Gastroesophageal sphincter (tissue), 4 donors: ENCODE data around the gene ACOXL. TPM values are rescaled to one million over a fixed set of nuclear protein-coding genes. Genes with fewer than 3 reads are reported as not detected.
A peak's percentile ranks its signal among the peaks of the same experiment; 100 is the strongest.

Experiments
- ATAC-seq: fragments of 150-250 bp; one replicate; pipeline ENCODE4 v1.9.1; 2016; ENCODE audit warnings: mild to moderate bottlenecking, moderate library complexity
- H3K27ac ChIP-seq, 4 donors: fragments of 200-600 bp; sonication (generic) in 3 of 4; 1 replicate in 3 of 4; 2 replicates in 1 of 4; pipeline ENCODE4 v1.5.1; 2016 to 2019
- H3K27me3 ChIP-seq: fragments of 200-600 bp; sonication (generic); one replicate; pipeline ENCODE4 v1.5.1; 2019
- H3K36me3 ChIP-seq, 2 donors: fragments of 200-600 bp; sonication (generic); one replicate each; pipeline ENCODE4 v1.5.1; 2019; ENCODE audit warnings: control low read depth in 1 of 2
- H3K4me1 ChIP-seq, 3 donors: fragments of 200-600 bp; sonication (generic); 1 replicate in 2 of 3; 2 replicates in 1 of 3; pipeline ENCODE4 v1.5.1; 2016 to 2019; ENCODE audit warnings: control low read depth in 2 of 3
- H3K4me3 ChIP-seq, 2 donors: fragments of 200-600 bp; sonication (generic); one replicate each; pipeline ENCODE4 v1.5.1; 2019; ENCODE audit warnings: mild to moderate bottlenecking in 1 of 2, moderate library complexity in 1 of 2
- H3K9me3 ChIP-seq, 3 donors: fragments of 200-600 bp; sonication (generic); one replicate each; pipeline ENCODE4 v1.5.1; 2017 to 2019; ENCODE audit warnings: control low read depth in 2 of 3
- CTCF ChIP-seq, 4 experiments: fragments of 200-600 bp in 2 of 4; fragments of 450-650 bp in 2 of 4; sonication (generic) in 1 of 4; IDR thresholded peaks; one replicate each; pipeline ENCODE4 v1.5.1; 2017 to 2019; ENCODE audit warnings: antibody characterized with exemption in 4 of 4, mild to moderate bottlenecking in 2 of 4, moderate library complexity in 2 of 4
- EP300 ChIP-seq: sonication (generic); formaldehyde crosslinking; IDR thresholded peaks from one replicate; pipeline ENCODE4 v1.6.1; 2017; ENCODE audit warnings: antibody characterized with exemption, mild to moderate bottlenecking
- POLR2A ChIP-seq, 2 donors: fragments of 450-650 bp; IDR thresholded peaks; one replicate each; pipeline ENCODE4 v1.6.1; 2017; ENCODE audit warnings: antibody characterized with exemption in 2 of 2, mild to moderate bottlenecking in 2 of 2, moderate library complexity in 1 of 2
- POLR2AphosphoS5 ChIP-seq: sonication (generic); formaldehyde crosslinking; IDR thresholded peaks from one replicate; pipeline ENCODE4 v1.6.1; 2017; ENCODE audit warnings: antibody characterized with exemption
- WGBS, 2 donors: methylation state at CpG; one replicate each; pipeline ENCODE4 v1.1.5; 2018; ENCODE audit warnings: low coverage in 1 of 2; 5-methylcytosine and 5-hydroxymethylcytosine counted together
- total RNA-seq, 4 donors: library from RNA; depleted of rRNA; stranded (reverse); fragments of >200 nt; gene quantifications; one replicate each; pipeline ENCODE4 v1.1.0, GENCODE V29; 2016

ACOXL gene
- total RNA-seq, 4 donors from 2014 or later, result not detected

GRCh38 chr2:110851531-110851930, 119.2 kb downstream of the ACOXL start:
- no peak for ATAC-seq
- no peak for TF ChIP-seq POLR2AphosphoS5
- no peak for TF ChIP-seq CTCF (IDR thresholded peaks at IDR 0.05)
- TF ChIP-seq POLR2A (IDR thresholded peaks at IDR 0.05), result no peak
- no peak for TF ChIP-seq EP300
- WGBS, 2 donors, result 80% methylated on average over 2 of the region's 13 CpGs; no CpG with 5 or more reads in 1 of the 2 donors
- H3K4me3 ChIP-seq, result no peak overlapping the region
- H3K4me1 ChIP-seq, result no peaks in the 10 kb centered on the region
- peaks cover 5% of the 10 kb centered on the region for H3K27me3 ChIP-seq
- no peaks in the 10 kb centered on the region for H3K36me3 ChIP-seq
- H3K9me3 ChIP-seq, result no peaks in the 10 kb centered on the region
- no peak overlapping the region for H3K27ac ChIP-seq

DNA sequence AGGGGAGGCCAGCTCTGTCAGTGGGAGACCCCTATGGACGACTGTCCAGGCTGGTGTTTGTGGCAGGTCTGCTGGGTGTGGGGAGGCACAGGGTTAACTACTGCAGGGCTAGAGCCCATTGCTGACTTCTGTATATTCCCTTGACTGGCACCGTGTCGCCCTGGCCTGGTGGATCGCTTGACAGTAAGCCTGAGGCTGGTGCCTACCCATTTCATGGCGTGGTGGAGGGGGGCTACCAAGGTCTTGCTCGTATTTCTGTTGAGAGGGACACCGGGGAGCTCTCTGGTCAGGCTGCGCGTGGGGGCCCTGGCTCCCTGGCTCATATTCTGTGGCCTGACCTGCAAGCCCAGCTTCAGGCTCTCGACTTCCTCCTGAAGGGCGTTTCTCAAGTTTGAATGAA, 119.7 kb downstream of the ACOXL start:
- TF ChIP-seq CTCF (IDR thresholded peaks at IDR 0.05) (no peak), POLR2AphosphoS5 (no peak), EP300 (no peak), POLR2A (IDR thresholded peaks at IDR 0.05) (no peak)
- WGBS, 2 donors, result 72 to 80% methylated on average over 2 of the region's 11 CpGs
- Histone ChIP-seq H3K4me3 (no peak overlapping the region), H3K9me3 (no peaks in the 10 kb centered on the region), H3K36me3 (no peaks in the 10 kb centered on the region), H3K4me1 (no peaks in the 10 kb centered on the region), H3K27ac (no peak overlapping the region), H3K27me3 (peaks cover 5% of the 10 kb centered on the region)
- no peak for ATAC-seq

DNA sequence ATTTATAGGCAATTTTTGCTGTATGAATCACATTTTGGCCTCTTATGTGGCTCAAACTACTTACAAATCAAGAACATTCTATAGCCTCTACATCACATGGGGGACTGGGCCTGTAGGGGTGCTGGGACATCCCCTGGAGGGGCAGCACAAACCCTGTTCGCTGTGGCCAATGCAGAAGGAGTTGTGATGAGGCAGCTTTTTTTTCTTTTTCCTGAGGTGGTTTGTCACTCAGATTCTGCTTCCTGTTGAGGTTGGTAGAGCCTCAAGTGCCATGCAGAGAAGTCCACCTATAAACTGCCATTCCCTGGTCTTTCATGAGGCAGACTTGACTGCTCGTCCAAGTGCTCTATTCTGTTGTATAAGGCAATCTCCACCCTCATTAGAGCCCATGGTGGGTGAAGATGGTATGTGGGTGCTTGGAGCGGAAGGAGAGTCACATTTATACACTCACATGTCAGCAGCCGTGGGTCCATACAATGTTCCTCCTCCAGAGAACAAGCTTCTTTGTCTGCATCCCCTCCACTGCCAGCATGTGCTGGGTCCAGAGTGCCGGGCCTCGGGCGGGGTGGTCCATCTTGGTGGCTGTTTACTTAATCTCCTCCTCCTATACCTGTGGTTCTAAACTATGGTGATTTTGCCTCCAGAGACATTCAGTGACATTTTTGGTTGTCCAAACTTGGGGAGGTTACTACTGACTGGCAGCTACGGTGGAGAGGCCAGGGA, 120.3 kb downstream of the ACOXL start:
- Histone ChIP-seq H3K4me3 (no peak overlapping the region), H3K9me3 (no peaks in the 10 kb centered on the region), H3K27ac (no peak overlapping the region), H3K4me1 (no peaks in the 10 kb centered on the region), H3K36me3 (no peaks in the 10 kb centered on the region), H3K27me3 (peaks cover 9% of the 10 kb centered on the region)
- WGBS, 2 donors, result 85 to 100% methylated on average over 2 to 4 of the region's 8 CpGs
- no peak for ATAC-seq
- TF ChIP-seq POLR2AphosphoS5, result no peak
- no peak for TF ChIP-seq POLR2A (IDR thresholded peaks at IDR 0.05)
- no peak for TF ChIP-seq EP300
- no peak for TF ChIP-seq CTCF (IDR thresholded peaks at IDR 0.05)

DNA sequence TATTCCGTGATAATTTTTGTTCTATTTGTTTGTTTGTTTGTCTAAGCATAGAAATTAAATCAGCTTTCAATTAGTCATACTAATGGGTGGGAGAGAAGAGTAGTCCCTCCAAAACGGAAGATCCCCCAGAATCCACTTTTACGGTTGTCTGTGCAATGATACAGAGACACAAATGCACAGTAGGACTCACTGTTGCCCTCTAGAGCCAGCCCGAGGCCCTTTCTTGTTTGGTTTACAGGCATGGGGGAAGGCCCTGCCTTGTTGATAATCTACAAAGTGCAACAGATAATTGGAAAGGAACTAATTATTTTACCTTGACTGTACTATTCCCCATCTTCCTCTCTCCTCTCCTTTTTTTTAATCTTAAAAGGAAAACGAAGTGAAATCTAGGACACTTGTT, 121.1 kb downstream of the ACOXL start:
- Histone ChIP-seq H3K27ac (no peak overlapping the region), H3K4me1 (no peaks in the 10 kb centered on the region), H3K36me3 (no peaks in the 10 kb centered on the region), H3K9me3 (no peaks in the 10 kb centered on the region), H3K27me3 (peaks cover 14% of the 10 kb centered on the region), H3K4me3 (no peak overlapping the region)
- no peak for ATAC-seq
- TF ChIP-seq POLR2A (IDR thresholded peaks at IDR 0.05) (no peak), CTCF (IDR thresholded peaks at IDR 0.05) (peak in 1 of 4 experiments; percentile 18)
- 58% methylated on average over 3 to 5 of the region's 5 CpGs for WGBS, 2 donors

DNA sequence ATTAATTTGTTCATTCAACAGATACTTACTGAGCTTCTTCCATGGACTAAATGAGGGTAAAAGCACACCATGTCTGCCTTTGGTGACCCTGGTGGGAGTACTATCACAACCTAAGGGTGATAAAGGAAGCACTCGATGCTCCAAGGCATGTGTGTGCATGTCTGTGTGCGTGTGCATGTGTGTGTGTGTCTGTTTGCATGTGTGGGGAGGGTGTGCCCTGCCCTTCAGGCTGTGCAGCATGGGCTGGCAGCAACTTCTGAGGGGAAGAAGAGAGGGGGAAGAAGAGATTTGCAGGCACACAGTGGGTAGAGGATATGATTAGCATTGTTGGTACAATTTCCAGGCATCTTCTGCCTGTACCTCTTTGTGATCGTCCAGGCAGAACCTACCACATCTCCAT, 121.6 kb downstream of the ACOXL start:
- H3K36me3 ChIP-seq, result no peaks in the 10 kb centered on the region
- peaks cover 12% of the 10 kb centered on the region for H3K27me3 ChIP-seq
- H3K4me1 ChIP-seq, result no peaks in the 10 kb centered on the region
- no peak overlapping the region for H3K27ac ChIP-seq
- no peak for ATAC-seq
- TF ChIP-seq POLR2A (IDR thresholded peaks at IDR 0.05), result no peak
- TF ChIP-seq POLR2AphosphoS5, result no peak
- H3K9me3 ChIP-seq, result no peaks in the 10 kb centered on the region
- H3K4me3 ChIP-seq, result no peak overlapping the region
- WGBS, 2 donors, result 90 to 100% methylated on average over 2 to 3 of the region's 3 CpGs
